Measurements from ENCODE around the gene WDR62.

The WDR62 gene

DNA sequence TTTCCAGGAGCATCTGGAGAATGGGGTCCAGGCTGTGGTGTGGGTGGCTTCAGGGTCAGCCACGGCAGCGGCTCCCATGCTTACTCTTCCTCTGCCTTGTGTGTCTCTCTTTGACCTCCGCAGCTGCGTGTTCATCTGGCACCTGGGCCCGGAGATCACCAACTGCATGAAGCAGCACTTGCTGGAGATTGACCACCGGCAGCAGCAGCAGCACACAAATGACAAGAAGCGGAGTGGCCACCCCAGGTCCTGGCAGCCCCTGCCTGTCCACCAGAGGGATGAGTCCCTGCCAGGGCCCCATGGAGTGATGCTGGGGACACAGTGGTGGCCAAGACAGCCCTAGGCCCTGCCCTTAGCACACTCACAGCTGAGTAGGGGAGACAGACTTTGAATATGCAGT is 37.9 kb downstream of the WDR62 start:
- TF ChIP-seq, protein P1, sequence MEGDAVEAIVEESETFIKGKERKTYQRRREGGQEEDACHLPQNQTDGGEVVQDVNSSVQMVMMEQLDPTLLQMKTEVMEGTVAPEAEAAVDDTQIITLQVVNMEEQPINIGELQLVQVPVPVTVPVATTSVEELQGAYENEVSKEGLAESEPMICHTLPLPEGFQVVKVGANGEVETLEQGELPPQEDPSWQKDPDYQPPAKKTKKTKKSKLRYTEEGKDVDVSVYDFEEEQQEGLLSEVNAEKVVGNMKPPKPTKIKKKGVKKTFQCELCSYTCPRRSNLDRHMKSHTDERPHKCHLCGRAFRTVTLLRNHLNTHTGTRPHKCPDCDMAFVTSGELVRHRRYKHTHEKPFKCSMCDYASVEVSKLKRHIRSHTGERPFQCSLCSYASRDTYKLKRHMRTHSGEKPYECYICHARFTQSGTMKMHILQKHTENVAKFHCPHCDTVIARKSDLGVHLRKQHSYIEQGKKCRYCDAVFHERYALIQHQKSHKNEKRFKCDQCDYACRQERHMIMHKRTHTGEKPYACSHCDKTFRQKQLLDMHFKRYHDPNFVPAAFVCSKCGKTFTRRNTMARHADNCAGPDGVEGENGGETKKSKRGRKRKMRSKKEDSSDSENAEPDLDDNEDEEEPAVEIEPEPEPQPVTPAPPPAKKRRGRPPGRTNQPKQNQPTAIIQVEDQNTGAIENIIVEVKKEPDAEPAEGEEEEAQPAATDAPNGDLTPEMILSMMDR (conservative IDR thresholded peaks at IDR 0.05; ENCODE audit: control insufficient read depth, insufficient read depth, low read depth, low read length), result no peak
- DNase-seq (ENCODE audit: low read depth), result no peak
- H3K4me3 ChIP-seq (ENCODE audit: control insufficient read depth, low read depth, low read length), result no peak overlapping the region

DNA sequence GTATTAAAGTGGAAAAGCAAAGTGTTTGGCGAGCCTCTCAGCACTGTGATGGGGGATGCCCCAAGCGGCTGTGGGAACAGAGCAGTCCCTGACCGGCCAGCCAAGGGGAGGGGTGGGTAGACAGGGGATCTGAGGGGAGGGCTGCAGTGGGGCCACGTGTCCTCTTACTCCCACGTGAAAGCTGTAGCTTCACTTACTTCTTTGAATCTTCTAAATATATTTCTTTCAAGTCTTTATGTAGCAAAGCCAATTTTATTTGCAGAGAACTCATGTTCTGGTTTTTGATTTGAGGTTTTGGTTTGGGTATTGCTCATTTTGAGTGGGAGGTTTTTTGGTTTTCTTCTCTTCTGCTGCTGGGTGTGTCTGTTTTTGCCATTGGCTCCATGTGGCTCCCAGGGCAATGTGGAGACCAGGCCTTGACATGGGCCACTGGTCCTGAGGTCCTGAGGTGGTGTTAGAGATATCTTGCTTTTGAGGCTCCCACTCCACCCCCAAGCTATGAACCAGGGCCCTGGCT is 38.5 kb downstream of the WDR62 start:
- DNase-seq (ENCODE audit: low read depth), result peak; percentile 17
- no peak overlapping the region for H3K4me3 ChIP-seq (ENCODE audit: control insufficient read depth, low read depth, low read length)
- TF ChIP-seq, protein P1 (conservative IDR thresholded peaks at IDR 0.05; ENCODE audit: control insufficient read depth, insufficient read depth, low read depth, low read length), result no peak

GRCh38 chr19:36093687-36094086 is 39.0 kb downstream of the WDR62 start:
- TF ChIP-seq, protein P1 (conservative IDR thresholded peaks at IDR 0.05; ENCODE audit: control insufficient read depth, insufficient read depth, low read depth, low read length), result no peak
- no peak overlapping the region for H3K4me3 ChIP-seq (ENCODE audit: control insufficient read depth, low read depth, low read length)
- DNase-seq (ENCODE audit: low read depth), result no peak

DNA sequence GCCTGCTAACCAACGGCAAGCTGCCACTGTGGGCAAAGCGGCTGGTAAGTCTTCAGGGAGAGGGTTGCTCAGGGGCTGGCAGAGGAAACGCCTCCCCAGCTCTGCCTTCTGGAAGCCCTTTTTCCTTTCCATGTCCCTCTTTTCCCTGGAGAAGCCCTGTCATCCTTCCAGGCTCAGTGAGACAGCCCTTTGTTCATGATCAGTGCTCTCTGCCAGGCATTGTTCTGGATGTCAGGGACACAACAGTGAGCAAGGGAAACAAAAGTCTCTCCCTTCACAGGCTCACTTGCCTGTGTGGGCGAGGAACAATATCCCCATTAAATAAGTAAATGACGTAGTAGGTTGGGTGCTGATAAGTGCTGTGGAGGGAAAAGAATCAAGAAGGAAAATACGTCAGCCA is 42.3 kb downstream of the WDR62 start:
- no peak overlapping the region for H3K4me3 ChIP-seq (ENCODE audit: control insufficient read depth, low read depth, low read length)
- TF ChIP-seq, protein P1 (conservative IDR thresholded peaks at IDR 0.05; ENCODE audit: control insufficient read depth, insufficient read depth, low read depth, low read length), result no peak
- DNase-seq (ENCODE audit: low read depth), result no peak

- TF ChIP-seq, protein P1 (conservative IDR thresholded peaks at IDR 0.05; ENCODE audit: control insufficient read depth, insufficient read depth, low read depth, low read length), result no peak
- DNase-seq (ENCODE audit: low read depth), result no peak
- no peak overlapping the region for H3K4me3 ChIP-seq (ENCODE audit: control insufficient read depth, low read depth, low read length)
These were observed 44.6 kb downstream of the WDR62 start for GRCh38 chr19:36099166-36099785.

- no peak for DNase-seq (ENCODE audit: low read depth)
- no peak overlapping the region for H3K4me3 ChIP-seq (ENCODE audit: control insufficient read depth, low read depth, low read length)
- TF ChIP-seq, protein P1 (conservative IDR thresholded peaks at IDR 0.05; ENCODE audit: control insufficient read depth, insufficient read depth, low read depth, low read length), result no peak
These were observed 45.8 kb downstream of the WDR62 start for GRCh38 chr19:36100476-36100875.

Data from fibroblast of mammary gland (primary cell).